ENCODE data around the gene SEPTIN11.
"Not testable (repeated sequence)": the region's sequence is repeated elsewhere in the genome, so short reads cannot be mapped to it uniquely, and the experiment has no call there.

SEPTIN11 gene

DNA sequence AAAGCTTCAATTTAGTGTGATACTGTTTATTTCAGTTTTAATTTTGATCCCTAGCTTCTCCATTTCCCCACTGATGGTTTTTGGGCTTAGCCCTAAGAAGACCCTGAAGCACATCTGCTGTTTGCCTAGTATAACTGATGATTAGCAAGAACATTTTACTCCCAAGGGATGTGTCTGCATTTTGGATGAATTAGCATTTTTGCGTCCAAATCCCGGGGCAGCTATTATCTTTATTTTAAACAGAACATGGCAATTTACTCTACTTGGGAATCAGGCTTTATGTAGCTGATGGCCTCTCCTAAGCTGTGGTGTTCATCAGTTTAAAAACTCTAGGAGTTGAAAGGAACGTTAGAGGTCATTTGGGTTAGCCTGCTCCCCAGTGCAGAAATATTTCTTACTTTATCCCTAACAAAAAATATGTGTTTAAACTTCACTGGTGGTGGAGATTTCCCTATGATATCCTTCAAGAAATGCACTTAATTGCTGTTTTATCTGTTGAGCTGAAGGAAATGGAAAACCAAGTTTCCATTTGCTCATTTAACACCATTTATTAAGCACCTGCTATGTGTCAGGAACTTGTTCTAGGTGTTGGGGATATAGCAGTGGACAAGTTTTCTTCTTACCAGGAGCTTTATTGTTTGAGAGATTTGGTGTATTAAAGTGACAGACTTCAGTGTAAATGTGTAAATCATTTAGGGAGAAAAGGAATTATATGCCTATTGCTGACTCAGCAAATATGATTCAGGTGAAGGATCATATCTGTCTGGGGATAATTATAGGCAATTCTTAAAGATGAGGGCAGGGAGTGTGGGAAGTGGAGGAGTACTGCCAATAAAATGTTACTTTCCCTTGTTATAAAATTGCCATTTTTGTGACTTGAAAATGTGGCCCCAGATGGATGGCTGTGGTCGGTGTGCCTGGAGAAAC is 3.4 kb downstream of the SEPTIN11 start:
- no peak for DNase-seq

DNA sequence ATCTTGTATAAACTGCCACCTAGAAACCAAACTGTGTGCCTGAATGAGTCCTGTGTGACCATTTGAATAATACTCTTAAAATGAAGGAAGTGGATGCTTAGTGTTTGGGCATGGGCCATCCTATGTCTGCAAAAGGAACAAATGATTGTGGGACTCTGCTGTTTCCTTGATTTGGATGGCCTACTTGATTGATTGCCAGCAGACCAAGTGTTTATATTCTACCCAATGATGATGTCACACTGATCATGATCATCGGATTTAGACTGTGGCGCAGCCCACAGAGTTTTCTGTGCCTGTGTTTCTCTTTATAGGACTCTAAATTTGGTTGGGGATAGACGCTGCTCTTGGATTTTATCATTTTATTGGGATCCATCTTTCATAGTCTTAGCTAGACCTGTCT is 4.4 kb downstream of the SEPTIN11 start:
- no peak for DNase-seq

DNA sequence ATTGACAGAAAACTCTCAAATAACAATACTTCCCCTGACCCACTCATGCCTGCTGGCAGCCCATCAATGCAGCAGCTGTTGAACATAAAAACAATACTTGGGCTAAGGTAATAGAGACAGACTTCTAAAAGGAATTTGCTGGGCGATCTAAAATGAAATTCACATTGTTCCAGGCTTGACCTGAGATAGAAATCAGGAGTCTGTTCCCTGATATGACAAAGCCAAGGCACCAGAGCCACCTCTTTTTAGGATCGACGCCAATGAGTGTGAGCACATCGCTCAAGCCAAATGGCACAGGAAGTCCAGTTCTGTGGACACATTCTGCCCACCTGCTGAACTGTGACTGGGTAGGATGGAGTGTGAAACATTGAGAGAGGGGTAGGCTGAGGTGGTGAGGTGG is 4.9 kb downstream of the SEPTIN11 start:
- no peak for DNase-seq

DNA sequence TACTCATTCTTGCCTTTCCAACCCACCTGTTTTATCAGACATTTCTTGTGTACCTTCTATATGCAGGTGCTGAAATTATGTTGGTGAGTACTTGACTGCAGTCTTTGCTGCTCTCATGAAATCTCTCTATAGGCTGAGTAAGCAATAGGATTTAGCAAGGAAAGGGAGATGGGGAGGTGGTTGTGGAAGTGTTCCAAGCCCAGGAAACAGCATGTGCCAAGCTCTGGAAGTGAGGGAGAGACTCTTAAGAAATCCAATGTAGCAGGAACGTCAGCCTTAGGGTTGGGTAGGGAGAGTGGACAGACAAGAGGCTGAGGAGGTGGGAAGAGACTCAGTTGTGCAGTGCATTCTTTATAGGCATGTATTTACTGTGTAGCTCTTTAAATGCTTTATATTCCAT is 5.6 kb downstream of the SEPTIN11 start:
- DNase-seq, result no peak

DNA sequence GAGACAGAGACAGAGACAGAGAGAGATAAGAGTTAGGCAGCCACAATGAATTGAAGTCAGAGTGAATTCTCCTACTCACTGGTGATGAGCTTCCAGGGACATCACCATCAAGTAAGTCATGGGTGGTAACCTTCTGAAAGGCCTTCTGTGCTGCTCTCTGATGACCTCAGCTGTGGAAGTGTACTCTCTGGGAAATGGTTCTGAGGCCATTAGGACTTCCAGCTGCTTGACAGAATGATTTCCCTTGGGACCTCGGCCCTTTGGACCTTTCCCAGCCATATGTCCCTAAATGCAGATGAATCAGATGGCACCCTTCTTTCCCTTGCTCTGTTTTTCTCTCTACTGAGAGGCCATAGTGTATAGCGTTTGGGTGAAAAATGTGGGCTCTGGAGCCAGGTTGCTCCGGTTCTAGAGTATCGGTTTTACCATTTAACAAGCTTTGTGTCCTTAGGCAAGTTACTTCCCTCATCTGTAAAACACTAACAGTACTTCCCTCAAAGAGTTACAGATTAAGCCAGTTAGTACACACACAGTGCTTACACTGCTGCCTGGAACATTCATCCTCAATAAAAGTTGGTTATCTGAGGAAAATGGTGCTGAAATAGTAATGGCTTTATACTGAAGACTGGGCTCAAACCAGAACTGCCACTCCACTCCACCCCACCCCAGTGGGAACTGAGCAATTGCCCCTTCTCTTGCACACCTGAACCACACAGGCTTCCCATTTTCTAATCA is 7.6 kb downstream of the SEPTIN11 start:
- no peak for DNase-seq

DNA sequence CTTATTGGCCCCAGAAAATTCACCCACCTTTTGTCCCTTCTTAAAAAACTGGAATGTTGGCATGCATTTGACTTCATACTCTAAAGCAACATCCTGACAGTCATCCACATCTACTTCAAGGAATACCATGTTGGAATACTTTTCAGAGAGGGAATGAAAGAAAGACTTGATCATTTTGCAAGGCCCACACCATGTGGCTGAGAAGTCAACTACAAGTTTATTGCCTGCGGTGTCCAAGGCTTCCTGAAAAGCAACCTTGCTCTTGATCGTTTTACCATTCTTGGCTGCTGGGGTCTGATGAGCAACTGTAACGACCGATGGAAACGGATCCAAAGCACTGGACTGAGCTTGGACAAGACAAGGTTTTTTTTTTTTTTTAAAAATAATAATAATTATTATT is 9.3 kb downstream of the SEPTIN11 start:
- DNase-seq, result no peak

DNA sequence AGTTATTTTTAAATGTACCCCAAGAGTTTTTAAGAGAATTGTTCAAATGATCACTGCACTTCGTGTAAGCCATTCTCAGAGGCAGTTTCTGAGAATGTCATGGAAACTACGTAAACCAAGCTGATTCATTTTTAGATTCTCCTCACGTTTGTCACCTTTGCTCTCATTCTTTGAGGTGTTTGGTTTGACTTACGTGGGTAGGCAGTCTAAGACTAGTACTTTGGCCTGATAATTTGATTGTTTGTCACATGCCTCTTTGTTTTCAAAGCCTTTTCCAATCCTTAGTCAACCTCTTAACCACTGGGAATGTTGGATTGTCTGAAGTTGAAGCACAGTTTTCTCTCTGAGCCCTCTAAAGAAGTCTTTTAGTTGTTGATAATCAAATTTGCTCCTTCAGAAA is 10.5 kb downstream of the SEPTIN11 start:
- no peak for DNase-seq

DNA sequence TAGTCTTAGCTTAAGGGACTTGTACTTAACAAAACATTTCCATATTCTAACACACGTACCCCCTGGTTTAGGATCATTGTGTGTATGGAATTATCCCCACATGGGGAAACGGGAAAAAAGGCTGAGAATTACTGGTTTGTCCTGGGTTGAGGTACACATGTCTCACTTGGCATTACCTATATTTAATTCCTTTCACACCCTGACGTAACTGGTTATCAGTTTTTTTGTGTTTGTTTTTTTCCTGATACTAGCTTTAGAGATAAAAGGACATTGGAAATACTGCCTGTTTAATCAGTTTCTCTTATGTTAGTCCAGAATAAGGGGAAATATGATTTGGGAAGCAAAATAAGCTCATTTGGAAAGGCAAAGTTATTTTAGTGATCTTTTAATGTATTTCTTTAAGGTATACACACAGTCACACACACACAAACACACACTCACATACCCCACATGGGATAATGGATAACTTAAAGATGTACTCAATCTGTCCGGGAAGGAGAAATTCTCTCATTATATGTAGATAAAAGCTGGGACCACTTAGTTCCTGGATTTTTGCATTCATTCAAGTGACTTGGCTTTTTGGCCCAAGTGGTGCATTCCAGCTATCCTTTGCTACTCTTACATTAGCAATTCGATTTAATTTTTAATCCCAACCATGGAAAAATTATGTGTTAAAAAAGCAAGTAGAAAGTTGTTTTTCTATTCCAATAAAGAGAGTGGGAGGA is 13.0 kb downstream of the SEPTIN11 start:
- no peak for DNase-seq

DNA sequence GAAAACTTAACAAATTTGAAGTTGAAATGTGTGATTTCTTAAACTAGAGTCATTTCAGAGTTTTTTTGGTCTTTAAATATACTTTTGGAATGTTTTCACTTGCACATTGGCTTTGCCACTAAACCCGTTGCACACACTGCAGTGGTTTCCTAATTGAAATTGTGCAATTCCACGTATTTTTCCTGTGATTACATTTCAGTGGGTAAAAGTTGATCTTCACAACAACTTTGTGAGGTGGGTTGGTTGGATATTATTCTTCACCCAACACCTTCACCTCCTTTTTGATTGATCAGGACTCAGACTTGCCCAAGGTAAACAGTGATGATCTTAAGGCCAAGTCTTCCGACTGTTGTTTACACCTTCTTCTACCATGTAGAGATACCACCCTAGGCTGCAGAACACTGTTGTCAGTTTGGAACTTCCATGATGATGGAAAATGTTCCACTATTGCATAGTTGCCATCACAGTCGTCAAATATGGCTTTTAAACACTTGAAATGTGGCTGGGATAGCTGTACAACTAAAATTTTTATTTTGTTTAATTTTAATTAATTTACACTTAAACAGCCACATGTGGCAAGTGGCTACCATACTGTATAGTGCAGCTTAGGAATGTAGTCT is 13.7 kb downstream of the SEPTIN11 start:
- no peak for DNase-seq

DNA sequence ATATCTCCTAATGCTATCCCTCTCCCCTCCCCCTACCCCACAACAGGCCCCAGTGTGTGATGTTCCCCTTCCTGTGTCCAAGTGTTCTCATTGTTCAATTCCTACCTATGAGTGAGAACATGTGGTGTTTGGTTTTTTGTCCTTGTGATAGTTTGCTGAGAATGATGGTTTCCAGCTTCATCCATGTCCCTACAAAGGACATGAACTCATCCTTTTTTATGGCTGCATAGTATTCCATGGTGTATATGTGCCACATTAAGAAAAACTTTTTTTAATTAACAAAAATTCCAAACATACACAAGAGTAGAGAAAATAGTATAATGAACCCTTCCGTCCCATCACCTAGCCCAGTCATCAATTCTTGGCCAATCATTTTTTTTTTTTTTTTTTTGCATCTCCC is 14.4 kb downstream of the SEPTIN11 start:
- not testable (repeated sequence) for DNase-seq

DNA sequence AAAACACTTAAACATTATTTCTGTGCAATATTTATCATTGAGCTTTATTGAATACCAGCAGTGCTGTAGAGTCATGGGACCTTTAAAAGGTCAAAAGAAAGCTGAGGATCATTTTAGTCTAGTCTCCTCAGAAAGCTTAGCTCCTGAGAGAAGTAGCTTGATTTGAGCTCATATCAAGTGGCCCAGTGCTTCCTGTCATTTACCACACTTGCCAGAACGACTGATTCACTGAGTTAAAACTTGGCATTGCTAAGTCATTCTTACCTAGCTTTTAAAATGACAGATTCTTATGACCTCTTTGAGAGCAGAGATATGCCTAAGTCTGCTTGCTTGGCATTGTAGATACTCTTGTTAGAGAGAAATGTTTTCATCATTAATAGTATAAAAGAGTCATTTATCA is 15.2 kb downstream of the SEPTIN11 start:
- no peak for DNase-seq

DNA sequence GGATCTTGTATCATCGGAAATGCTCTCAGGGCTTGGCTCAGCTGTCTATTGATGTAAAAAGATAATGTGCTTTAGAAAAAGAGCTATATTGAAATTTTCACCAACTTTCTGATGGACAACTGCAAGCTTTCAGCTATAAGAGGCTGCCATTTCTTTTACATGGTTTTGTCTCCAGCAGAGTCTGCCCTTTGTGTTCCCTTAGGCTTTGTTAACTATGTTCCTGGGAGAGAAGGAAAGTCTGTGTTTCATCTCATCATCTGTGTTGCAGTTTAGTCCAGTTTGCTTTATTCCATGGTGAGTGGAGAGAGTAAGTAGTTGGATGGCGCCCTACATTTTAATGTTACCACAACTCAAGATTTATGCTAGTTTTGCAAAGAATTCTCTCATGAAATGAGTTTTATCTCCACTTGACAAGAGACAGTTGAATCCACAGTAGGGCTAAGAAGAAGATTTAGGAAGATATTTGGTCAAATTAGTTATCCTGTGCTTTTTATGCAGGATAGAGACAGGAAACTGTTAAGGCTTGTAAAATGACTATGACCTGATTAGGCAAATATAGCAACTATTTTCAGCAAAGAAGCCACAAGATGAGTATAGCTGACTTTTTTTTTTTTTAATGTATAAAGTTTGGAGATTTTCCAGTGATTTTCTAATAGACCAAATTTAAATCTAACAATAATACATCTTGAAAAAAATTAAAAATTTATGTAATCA is 16.5 kb downstream of the SEPTIN11 start:
- DNase-seq, result no peak

DNA sequence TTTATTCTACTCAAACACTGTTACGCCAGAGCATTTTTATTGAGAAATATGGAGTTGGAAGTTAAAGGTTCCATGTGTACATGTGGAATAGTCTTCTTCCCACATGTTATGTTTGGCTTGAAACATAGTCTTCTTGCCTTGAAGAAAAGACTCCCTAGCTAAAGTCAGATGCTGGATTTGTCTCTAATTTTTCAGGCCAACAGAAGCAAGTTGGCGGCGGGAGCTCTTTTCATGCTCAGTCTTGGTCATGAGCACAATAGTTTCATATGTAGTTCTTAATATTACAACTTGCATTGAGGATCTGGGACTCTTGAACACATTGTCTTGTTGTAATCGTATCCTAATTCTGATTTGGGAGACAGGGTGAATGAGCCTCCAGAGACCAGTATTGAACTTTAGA is 19.4 kb downstream of the SEPTIN11 start:
- no peak for DNase-seq

DNA sequence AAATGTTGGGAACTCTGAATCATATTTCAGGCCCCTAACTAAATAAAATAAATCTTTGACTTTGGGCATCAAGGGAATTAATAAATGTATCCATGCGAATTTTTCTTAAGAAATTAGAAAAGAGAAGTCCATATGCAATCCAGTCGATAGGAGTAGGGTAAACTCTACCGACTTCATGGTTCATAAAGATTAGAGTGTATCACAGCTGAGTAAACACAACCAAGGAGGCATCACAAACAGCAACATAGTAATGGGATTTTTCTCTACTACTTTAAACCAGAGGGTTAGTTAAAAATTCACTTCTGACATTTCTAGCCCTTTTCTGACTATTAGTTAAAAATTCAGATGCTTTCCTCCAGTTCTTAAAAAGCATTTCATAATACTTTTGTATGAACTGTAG is 19.9 kb downstream of the SEPTIN11 start:
- DNase-seq, result no peak

DNA sequence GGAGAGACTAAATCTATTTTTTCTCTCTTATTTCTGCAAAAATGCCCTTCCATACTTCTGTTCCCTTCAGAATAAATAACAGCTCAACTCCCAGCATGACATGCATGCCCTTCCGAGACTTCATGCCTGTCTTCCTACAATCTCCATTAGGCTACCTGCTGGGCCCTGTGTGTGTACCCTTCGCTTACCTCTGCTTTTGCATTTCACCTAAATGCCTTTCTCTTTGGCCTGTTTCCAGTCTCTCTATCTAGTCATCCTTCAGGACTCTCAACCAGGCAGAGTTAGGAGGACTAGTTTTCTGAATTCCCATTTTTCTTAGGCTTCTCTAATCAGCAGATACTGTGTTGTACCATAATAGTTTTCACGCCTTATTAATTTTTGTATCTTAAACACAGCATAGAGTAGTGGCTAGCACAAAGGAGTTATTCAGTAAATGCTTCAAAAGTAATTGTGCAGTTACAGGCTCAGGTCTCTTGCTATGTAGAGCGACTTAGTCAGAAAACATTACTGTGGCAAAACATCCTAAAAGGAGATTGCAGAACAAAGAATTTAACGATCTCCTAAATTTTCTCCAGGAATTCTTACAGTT is 20.5 kb downstream of the SEPTIN11 start:
- no peak for DNase-seq

DNA sequence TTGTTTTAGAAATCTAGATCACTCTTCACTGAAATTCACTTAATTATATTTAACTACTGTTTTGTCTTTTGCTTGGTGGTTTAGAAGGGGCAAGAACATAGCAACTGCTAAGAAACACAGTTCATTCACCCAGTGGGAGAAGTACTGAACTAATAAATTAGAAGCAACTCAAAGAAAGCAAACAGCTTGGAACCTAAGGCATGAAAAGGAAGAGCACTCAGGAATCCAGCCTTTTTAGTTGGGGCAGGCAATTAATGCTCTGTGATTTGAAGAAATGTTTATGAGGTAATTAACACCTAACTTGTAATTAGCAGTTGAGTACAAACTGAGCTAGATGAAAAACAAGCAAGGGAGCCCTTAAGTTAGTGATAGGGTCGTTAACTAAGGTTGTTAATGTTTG is 22.8 kb downstream of the SEPTIN11 start:
- DNase-seq, result no peak

DNA sequence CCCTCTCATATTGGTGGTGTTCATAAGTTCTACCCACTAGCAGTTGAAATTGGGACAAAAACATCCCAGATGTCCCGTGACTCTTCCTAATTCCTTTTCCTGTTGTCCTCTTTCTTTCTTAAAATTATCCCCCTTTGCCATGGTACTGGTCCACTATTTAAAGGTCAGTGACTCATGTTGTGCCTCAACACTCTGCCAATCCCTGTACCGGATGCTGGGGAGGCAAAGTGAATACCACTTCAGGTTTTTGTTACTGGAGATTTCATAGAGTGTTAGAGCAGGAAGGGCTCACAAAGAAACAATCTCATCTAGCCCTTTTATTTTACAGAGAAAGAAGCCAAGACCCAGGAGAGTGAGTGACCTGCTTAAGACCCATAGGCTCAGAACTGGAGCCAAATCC is 24.6 kb downstream of the SEPTIN11 start:
- DNase-seq, result no peak

DNA sequence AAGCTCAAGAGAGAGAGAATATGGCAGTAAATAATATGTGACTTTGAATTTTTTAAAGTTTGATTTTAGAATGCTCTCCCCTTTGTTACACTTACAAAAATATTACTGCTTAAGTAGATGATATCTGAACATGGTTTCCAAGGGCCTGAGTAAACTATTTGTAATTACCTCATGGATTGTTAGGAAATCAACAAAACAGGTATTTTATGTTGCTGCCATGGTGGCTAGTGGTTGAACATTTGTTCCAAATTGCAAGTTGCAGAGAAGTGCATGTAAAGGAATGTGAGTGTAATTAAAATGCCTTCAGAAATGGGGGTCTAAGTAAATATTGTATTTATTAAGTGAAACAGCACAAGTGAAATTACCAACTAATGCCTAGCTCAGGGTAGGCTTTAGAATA is 27.6 kb downstream of the SEPTIN11 start:
- DNase-seq, result no peak

DNA sequence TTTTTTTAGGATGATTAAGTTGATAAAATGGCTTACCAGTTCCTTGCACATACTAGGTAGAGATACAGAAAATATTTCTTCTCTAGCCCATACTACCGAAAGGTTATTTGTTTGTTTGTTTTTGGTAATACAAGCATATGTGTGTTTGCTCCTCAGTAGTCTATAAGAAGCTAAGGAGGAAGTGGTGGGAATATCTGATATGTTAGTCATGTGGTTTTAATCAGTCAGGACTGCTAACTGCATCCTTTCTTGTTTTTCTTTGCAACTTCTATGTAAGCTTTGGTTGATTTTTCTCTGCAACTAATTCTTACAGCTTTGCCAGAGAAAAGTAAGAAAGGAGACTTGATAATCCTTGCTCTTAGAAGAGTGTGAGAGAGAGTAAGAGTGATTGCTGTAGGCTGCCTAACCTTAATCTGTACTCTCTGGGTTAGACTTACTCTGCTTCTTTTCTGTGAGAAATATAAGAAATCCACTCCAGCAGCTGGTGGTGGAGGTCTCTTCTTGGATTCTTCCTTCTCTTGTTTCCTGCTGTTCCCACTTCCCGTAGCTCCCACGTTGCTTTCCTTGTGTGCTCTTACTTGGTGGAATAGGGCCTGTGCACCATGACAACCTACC is 28.3 kb downstream of the SEPTIN11 start:
- DNase-seq, result no peak

DNA sequence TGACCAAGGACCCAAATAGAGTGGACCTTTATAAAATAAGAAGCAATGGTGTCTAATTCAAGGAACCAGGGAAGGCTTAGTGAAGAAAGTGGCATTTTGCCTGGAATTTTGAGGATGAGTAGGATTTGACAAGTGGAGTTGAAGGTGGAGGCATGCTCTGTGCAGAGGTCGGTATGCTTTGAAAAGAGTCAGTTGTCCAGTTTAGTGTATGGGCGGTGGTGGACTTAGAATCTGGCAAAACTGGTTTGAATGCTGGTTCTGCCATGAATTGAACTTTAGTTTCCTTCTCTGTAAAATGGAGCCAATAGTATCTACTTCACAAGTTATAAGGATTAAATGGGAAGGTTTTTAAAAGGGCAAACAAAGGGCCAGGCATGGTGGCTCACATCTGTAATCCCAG is 29.7 kb downstream of the SEPTIN11 start:
- no peak for DNase-seq

DNA sequence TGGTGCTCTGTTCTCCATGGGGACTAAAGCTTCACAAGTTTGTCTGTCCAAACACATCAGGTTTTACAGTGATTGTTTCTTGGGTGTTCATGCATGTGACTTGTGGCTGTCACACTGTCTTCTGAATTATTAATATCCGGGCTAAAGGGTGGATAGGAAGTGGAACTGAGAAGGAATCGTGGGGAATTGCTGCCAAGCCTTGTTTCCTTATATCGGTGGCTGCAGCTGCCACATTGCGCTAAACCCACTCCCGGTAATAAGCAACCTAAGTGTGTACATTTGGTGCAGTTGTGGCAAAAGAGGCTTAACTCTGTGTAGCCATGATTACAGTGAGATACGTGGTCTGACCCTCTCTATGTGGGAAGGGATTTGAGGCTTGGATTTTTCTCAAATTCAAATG is 30.7 kb downstream of the SEPTIN11 start:
- no peak for DNase-seq

DNA sequence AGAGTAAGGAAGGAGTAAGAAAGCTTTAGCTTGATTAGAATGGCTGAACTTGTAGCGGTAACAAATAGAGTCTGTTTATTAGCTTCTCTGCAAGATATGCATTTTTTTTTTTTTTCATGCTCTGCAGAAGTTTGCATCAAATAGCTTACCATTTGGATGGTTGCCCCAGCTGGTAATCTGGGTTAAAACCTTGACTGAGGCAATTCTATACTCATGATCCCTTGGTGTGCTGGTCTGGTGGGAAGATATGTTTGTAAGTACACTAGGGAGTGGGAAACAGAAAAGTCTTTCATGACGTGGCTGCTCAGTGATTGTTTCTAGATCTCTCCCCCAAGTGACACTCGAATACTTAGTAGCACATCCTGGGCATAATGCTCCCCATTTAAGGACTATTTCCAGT is 32.1 kb downstream of the SEPTIN11 start:
- no peak for DNase-seq
